Amygdala (tissue), 56 donors: ENCODE data around the gene SMU1.
"Not testable (repeated sequence)": the region's sequence is repeated elsewhere in the genome, so short reads cannot be mapped to it uniquely, and the experiment has no call there.

ENCODE experiments used
- DNase-seq, 56 donors: peaks; one replicate each; lab custom pipeline; 2025; lab: John Stamatoyannopoulos, UW

The SMU1 gene

GRCh38 chr9:33106372-33106771, 29.9 kb upstream of the SMU1 start:
- DNase-seq, result no peak

GRCh38 chr9:33105959-33106358, 29.5 kb upstream of the SMU1 start:
- DNase-seq, result no peak

GRCh38 chr9:33105504-33105903, 29.0 kb upstream of the SMU1 start:
- DNase-seq, result no peak

- DNase-seq, result no peak
Measured at GRCh38 chr9:33104401-33104800, 27.9 kb upstream of the SMU1 start.

GRCh38 chr9:33103501-33104281, 27.2 kb upstream of the SMU1 start:
- no peak for DNase-seq

GRCh38 chr9:33102551-33103210, 26.2 kb upstream of the SMU1 start:
- DNase-seq, result no peak

GRCh38 chr9:33101104-33101951, 24.9 kb upstream of the SMU1 start:
- DNase-seq, result peak in 16 of 56 donors; percentile 4 to 64 (median 18)

GRCh38 chr9:33099754-33100153, 23.3 kb upstream of the SMU1 start:
- no peak for DNase-seq

- no peak for DNase-seq
Measured at GRCh38 chr9:33097192-33097591, 20.7 kb upstream of the SMU1 start.

- DNase-seq, result no peak
Measured at GRCh38 chr9:33092634-33093033, 16.2 kb upstream of the SMU1 start.

- DNase-seq, result not testable (repeated sequence)
Measured at GRCh38 chr9:33085672-33086071, 9.2 kb upstream of the SMU1 start.

- peak in 21 of 56 donors; percentile 6 to 62 (median 16) for DNase-seq
Measured at GRCh38 chr9:33082538-33083326, 6.3 kb upstream of the SMU1 start.

- no peak for DNase-seq
Measured at GRCh38 chr9:33082128-33082527, 5.7 kb upstream of the SMU1 start.

- peak in 34 of 56 donors; percentile 4 to 74 (median 27) for DNase-seq
Measured at GRCh38 chr9:33081128-33081851, 4.8 kb upstream of the SMU1 start.

GRCh38 chr9:33080534-33080933, 4.1 kb upstream of the SMU1 start:
- no peak for DNase-seq

GRCh38 chr9:33068991-33069390, 7.5 kb downstream of the SMU1 start:
- DNase-seq, result no peak

- no peak for DNase-seq
Measured at GRCh38 chr9:33065157-33066076, 11.1 kb downstream of the SMU1 start.

- DNase-seq, result no peak
Measured at GRCh38 chr9:33051144-33051543, 25.3 kb downstream of the SMU1 start.
